ENCODE results near the gene AAMDC.

GRCh38 chr11:77784572-77784971, 36.4 kb upstream of the AAMDC start:
- no peak for TF ChIP-seq POLR2AphosphoS5 (IDR thresholded peaks at IDR 0.05; ENCODE audit: borderline replicate concordance, low read depth, low read length)
- no peak for TF ChIP-seq EZH2 (IDR thresholded peaks at IDR 0.05)
- no peak for TF ChIP-seq FOXP2 (optimal IDR thresholded peaks at IDR 0.05; ENCODE audit: control extremely low read depth, extremely low read length, insufficient read depth)
